Left renal pelvis (tissue), 4 donors: ENCODE results near the gene PLK3. TPM values are rescaled to one million over a fixed set of nuclear protein-coding genes. Genes with fewer than 3 reads are reported as not detected.
"Not testable (repeated sequence)": the region's sequence is repeated elsewhere in the genome, so short reads cannot be mapped to it uniquely, and the experiment has no call there.

ENCODE experiments used
- DNase-seq, 4 donors: peaks; one replicate each; pipeline ENCODE4 v3.0.0-alpha.2; 2013; ENCODE audit warnings: low read depth in 4 of 4, low spot score in 3 of 4
- polyA plus RNA-seq, 4 donors: library from polyadenylated mRNA; unstranded; fragments of 120-200 nt; gene quantifications; one replicate each; pipeline ENCODE4 v1.2.1, GENCODE V29; 2013; ENCODE audit not compliant: insufficient read length in 4 of 4

The PLK3 gene
- polyA plus RNA-seq, 4 donors: 5.9 to 16.1 (median 7.3) TPM

- DNase-seq: peak in 3 of 4 donors; percentile 78
These were observed 8.1 kb downstream of the PLK3 start, which contains the start of gene BTBD19 for GRCh38 chr1:44808063-44808937. Gene BTBD19 (plus strand): TSS chr1:44808523. CDS start chr1:44808821, 298 bp downstream.

- no peak for DNase-seq
These were observed 9.1 kb downstream of the PLK3 start for GRCh38 chr1:44808938-44809917.

DNA sequence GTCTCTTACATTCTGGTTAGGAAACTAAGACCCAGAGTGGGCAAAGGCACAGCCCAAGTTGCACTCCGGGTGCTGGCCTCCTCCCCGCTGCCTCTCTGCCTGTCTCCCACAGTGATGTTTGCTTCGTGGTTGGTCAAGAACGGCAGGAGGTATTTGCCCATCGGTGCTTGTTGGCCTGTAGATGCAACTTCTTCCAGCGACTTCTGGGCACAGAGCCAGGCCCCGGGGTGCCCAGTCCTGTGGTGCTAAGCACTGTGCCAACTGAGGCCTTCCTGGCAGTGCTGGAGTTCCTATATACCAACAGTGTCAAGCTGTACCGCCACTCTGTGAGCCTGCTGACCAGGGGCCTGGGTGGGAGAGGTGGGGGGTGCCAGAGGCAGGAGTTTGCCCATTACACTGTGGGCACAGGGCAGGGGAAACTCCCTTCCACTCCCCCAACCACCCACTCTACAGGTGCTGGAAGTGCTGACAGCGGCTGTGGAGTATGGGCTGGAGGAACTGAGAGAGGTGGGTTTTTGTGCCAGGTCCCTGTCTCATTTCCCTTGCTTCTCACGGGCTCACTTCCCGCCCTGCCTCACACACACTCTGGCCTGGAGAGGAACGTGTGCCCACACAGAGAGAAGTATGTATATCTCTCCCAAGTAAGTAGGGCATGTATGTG lies 10.1 kb downstream of the PLK3 start:
- no peak for DNase-seq

GRCh38 chr1:44810762-44811105 lies 10.6 kb downstream of the PLK3 start:
- not testable (repeated sequence) for DNase-seq

DNA sequence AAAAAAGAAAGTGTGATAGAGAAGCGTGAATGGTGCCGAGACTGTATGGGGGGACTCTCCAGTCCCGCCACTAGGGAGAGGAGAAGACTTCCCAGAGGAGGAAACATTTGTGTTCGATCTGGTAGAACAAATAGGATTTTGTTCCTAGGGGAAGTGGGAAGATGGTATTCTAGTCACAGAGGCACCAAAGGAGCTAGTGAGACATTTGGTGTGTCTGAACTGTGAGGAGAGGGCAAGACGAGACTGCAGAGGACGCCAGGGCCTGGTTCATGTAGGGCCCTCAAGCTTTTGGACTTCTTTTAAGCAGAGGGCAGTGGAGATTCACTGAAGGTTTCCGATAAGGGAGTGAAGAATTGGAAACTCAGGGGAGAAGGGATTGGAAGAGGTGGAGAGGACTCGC lies 11.1 kb downstream of the PLK3 start:
- no peak for DNase-seq

DNA sequence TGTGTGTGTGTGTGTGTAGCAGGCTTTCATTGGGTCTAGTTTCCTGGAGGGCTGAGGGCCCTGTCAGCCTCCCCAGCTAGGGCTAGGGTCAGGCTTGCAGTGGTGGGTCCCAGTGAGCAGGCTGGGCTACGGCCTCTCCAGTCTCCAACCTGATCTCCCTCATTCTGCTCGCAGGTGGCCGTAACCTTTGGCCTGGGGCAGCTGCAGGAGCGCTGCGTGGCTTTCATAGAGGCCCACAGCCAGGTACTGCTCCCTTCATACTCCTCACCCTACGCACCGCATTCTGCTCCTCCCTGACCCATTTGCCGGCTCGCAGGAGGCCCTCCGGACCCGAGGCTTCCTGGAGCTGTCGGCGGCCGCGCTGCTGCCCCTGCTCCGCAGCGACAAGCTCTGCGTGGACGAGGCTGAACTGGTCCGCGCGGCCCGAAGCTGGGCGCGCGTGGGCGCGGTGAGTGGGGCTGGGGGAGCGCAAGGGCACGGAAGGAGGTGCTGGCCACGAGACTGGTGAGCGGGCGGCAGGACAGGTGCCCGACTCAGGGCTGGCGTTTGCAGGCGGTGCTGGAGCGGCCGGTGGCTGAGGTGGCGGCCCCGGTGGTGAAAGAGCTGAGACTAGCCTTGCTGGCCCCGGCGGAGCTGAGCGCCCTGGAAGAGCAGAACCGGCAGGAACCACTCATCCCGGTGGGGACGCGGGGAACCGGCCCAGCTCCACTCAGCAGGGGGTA lies 12.8 kb downstream of the PLK3 start:
- no peak for DNase-seq

GRCh38 chr1:44815926-44816325 lies 15.7 kb downstream of the PLK3 start:
- DNase-seq: not testable (repeated sequence)

GRCh38 chr1:44817307-44817706 lies 17.1 kb downstream of the PLK3 start:
- no peak for DNase-seq

- no peak for DNase-seq
These were observed 17.8 kb downstream of the PLK3 start for GRCh38 chr1:44817771-44818495.

DNA sequence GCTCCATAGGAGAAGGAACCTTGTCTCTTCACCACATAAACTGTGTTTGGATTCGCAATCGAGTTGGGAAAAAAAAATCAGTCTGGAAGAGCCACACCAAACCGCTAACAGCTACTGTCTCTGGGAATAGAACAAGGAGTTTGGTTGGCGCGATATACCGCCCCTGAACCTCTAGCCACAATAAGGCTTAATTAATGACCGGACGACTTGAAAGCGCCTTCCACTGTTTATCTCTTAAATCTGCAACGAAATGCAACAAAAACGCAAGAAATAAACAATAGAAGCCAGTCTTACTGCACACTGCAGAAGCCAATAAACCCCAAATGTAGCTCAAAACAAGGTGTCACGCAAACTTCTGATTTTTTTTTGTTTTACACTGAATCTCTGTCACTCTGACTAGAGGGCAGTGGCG lies 19.0 kb downstream of the PLK3 start:
- no peak for DNase-seq

DNA sequence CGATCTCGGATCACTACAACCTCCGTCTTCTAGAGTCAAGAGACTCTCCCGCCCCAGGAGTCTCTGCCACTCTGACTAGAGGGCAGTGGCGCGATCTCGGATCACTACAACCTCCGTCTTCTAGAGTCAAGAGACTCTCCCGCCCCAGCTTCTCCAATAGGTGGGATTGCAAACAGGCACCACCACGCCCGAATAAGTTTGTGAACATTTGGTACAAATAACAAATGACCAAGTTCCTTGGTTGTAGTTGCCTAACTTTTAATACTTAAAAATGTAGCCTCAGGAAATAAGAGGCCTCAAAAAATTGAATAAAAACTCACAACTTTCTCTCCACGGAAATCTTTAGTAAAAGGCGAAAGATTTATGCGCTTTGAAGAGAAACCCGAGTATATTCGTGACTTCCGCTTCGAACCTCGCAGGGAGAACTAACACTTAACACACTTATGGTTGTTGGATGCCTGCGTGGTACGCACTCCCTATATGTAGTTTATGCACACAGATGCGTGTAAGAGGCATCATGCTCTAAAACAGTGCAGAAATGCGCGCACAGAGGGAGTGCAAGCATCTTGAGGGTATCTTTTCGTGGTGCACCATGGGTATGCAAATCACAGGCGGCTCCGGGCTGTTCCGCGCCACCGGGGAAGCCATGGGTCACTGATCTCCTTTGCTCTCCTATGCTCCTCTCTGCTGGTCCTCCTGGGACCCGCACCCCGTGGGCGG lies 19.6 kb downstream of the PLK3 start:
- DNase-seq: peak in 2 of 4 donors; percentile 75 to 80

GRCh38 chr1:44820328-44821239 lies 20.4 kb downstream of the PLK3 start:
- DNase-seq: no peak

DNA sequence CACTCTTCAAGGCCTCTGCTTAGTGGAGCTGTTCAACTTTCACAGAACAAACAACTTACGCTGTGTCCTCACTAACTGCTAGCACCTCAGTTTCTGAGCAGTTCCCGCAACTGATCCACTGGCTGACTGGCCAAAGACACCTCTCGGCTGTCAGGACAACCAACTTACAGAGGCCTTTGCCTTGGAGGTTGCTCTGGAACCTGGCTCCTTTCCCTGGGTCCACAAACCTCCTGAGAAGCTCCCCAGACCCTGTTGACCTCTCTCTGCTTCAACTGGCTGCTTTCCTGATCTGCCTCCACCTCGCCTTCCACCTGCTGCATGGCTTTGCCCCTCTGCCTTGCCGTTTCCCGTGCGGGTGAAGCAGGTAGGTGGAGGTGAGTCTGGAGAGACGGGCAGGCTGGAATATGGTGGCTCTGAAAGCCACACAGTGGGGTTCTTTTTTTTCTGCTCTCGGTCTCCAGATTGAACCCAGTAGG lies 21.1 kb downstream of the PLK3 start:
- no peak for DNase-seq

DNA sequence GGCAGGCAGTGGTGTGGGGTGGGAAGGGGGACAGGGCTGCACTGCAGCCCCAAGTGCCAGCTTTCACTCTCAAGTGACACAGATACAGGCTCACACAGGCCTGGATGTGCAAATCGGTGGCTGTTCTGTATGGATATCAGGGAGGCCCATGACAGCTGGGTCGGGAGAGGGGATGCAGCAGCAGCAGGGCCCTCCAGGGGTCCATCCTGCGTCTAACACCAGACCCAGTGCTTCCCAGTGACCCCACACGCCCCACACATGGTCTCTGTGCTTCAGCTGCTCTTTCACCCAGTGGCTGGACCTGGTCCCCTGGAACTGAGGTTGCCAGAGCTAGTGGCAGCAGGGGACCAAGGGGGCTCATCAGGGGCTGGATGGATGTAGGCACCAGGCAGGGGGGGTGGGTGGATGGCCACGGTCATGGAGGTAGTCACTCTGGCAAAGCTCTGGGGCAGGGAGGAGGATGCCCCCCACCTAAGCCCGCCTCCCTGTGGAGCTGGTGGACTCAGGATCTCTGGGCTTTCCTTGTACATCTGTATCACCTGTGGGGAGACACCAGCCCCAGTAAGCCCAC lies 22.0 kb downstream of the PLK3 start:
- no peak for DNase-seq

GRCh38 chr1:44822981-44823451 lies 22.8 kb downstream of the PLK3 start:
- DNase-seq: no peak

- DNase-seq: not testable (repeated sequence)
These were observed 24.2 kb downstream of the PLK3 start for GRCh38 chr1:44824392-44824791.
